ENCODE results near the gene TAC1. TPM values are rescaled to one million over a fixed set of nuclear protein-coding genes. Genes with fewer than 3 reads are reported as not detected.

The TAC1 gene
- total RNA-seq, 1 donor from 2014 or later: not detected

DNA sequence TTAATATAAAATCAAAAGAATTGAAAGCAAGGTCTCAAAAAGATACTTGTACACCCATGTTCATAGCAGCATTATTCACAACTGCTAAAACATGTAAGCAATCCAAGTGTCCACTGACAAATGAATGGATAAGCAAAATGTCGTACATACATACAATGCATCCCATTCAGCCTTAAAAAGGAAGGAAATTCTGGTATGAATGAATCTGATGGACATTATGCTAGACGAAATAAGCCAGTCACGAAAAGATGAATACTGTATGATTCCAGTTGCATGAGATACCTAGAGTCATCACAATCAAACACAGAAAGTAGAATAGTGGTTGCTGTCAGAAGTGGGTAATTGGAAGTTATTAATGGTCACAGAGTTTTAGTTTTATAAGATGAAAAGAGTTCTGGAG is 9.5 kb upstream of the TAC1 start:
- Histone ChIP-seq H3K27me3 (ENCODE audit: control insufficient read depth, insufficient read depth, low read length) (no peaks in the 10 kb centered on the region), H3K36me3 (ENCODE audit: control insufficient read depth, insufficient read depth, low read length) (no peaks in the 10 kb centered on the region), H3K4me3 (ENCODE audit: low read depth, low read length) (no peak overlapping the region)
- no peak for FAIRE-seq
- DNase-seq (ENCODE audit: low read depth): no peak
- TF ChIP-seq, protein P1, sequence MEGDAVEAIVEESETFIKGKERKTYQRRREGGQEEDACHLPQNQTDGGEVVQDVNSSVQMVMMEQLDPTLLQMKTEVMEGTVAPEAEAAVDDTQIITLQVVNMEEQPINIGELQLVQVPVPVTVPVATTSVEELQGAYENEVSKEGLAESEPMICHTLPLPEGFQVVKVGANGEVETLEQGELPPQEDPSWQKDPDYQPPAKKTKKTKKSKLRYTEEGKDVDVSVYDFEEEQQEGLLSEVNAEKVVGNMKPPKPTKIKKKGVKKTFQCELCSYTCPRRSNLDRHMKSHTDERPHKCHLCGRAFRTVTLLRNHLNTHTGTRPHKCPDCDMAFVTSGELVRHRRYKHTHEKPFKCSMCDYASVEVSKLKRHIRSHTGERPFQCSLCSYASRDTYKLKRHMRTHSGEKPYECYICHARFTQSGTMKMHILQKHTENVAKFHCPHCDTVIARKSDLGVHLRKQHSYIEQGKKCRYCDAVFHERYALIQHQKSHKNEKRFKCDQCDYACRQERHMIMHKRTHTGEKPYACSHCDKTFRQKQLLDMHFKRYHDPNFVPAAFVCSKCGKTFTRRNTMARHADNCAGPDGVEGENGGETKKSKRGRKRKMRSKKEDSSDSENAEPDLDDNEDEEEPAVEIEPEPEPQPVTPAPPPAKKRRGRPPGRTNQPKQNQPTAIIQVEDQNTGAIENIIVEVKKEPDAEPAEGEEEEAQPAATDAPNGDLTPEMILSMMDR (IDR thresholded peaks at IDR 0.05; ENCODE audit: insufficient read depth, low read length, severe bottlenecking): no peak

DNA sequence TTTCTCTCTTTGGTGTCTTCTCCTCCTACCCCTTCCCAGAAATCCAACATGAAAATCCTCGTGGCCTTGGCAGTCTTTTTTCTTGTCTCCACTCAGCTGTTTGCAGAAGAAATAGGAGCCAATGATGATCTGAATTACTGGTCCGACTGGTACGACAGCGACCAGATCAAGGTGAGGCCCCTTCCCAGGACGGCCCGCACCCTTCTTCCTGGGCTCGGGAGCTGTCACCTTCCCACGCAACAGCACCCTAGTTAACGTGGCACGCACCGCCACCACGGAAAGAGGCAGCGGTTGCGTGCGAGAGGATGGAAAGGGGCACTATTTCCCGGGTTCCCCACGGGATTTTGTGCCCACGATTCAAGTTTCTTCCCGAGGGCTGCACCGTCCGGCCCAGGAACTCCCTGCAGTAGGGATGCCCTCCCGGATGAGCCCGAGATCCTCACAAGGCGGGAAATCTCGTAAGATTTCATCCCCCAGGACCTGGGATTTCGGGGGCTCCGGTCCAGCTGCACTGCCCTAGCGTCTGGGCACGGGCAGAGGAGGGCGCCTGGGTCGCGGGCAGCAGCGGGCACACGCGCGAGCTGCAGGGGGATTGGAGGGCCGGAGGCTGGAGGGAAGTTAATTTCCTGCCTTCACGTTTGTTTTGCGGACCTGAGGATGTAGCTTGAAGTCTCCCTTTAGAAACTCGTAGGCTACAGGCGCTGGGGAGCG is 834 bp downstream of the TAC1 start:
- Histone ChIP-seq H3K4me3 (ENCODE audit: low read depth, low read length) (no peak overlapping the region), H3K36me3 (ENCODE audit: control insufficient read depth, insufficient read depth, low read length) (no peaks in the 10 kb centered on the region), H3K27me3 (ENCODE audit: control insufficient read depth, insufficient read depth, low read length) (peaks cover 31% of the 10 kb centered on the region)
- TF ChIP-seq, protein P1 (IDR thresholded peaks at IDR 0.05; ENCODE audit: insufficient read depth, low read length, severe bottlenecking): no peak
- DNase-seq (ENCODE audit: low read depth) (no peak), FAIRE-seq (no peak)

DNA sequence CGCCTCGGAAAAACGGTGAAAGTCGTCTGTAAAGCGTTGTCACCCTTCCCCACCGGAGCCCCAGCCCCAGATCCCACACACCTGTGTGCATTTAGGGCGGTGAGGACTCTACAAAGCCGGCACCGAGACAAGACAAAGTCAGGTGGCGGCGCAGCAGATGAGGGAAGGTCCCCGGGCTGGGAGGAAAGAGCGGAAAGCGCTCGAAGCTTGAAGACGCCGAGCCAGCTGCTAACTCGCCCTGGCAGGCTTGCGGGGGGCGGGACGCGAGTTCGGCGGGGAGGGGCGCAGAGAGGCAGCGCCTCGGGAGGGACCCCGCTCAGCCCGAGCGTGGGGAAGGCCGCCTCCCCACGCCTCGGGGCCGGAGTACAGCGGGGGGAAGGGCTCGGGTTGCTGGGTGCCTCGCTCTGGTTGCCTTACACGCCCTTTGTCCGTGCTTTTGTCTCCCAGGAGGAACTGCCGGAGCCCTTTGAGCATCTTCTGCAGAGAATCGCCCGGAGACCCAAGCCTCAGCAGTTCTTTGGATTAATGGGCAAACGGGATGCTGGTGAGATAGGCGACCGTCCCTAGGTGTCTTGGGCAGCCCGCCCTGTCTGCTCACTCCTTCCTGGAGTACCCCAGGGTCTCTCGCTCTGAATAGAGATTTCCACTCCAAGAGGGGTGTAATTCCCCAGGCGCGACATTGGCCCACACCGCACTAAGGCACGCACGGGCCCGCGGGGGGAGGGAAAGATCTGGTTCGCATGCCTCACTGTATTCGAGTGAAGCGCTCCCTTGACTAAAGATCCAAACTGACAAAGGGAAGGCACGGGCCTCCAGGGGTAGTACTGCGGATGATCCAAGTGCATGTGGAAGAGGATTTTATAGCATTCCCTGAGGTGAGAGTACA is 1.6 kb downstream of the TAC1 start:
- no peak overlapping the region for H3K4me3 ChIP-seq (ENCODE audit: low read depth, low read length)
- no peak for FAIRE-seq
- peaks cover 31% of the 10 kb centered on the region for H3K27me3 ChIP-seq (ENCODE audit: control insufficient read depth, insufficient read depth, low read length)
- no peak for DNase-seq (ENCODE audit: low read depth)
- no peaks in the 10 kb centered on the region for H3K36me3 ChIP-seq (ENCODE audit: control insufficient read depth, insufficient read depth, low read length)
- TF ChIP-seq, protein P1 (IDR thresholded peaks at IDR 0.05; ENCODE audit: insufficient read depth, low read length, severe bottlenecking): no peak

DNA sequence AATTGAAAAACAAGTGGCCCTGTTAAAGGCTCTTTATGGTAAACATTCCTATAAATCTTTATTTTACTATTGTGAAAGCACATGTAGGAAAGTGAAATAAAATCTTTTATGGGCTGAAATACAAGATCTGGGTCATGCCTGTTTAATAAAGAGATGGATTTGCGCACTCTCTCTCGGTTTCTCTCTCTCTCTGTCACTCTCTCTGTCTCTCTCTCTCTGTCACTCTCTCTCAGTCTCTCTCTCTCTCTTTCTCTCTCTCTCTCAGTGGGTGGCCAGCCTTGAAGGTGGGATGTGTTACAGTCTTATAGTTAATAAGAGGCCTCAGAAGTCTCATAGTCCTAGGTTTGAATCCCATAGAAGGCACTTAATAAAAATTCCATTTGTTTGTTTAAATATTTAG is 2.4 kb downstream of the TAC1 start:
- peaks cover 31% of the 10 kb centered on the region for H3K27me3 ChIP-seq (ENCODE audit: control insufficient read depth, insufficient read depth, low read length)

DNA sequence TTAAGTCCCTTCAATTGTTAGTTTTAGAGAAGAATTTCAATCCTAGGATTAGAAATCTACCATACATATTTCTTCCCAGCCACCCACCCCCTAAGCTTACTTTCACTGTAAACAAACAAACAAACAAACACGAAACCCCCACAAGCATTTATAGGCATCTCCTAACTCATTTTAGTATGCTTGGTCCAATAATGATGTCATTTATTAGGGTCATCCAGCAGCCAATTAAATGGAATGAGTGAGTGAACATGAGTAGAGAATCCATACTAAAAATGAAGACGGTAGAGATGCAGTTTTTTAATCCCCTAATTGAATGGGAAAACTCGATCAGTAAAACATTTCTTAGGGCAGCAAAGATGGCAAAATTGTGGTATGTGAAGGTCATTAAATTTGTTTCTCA is 3.2 kb downstream of the TAC1 start:
- Histone ChIP-seq H3K27me3 (ENCODE audit: control insufficient read depth, insufficient read depth, low read length) (peaks cover 31% of the 10 kb centered on the region), H3K4me3 (ENCODE audit: low read depth, low read length) (no peak overlapping the region), H3K36me3 (ENCODE audit: control insufficient read depth, insufficient read depth, low read length) (no peaks in the 10 kb centered on the region)
- FAIRE-seq (no peak), DNase-seq (ENCODE audit: low read depth) (no peak)
- TF ChIP-seq, protein P1 (IDR thresholded peaks at IDR 0.05; ENCODE audit: insufficient read depth, low read length, severe bottlenecking): no peak

More for the DNA sequence above, 2.4 kb downstream of the TAC1 start:
- Histone ChIP-seq H3K4me3 (ENCODE audit: low read depth, low read length) (no peak overlapping the region), H3K36me3 (ENCODE audit: control insufficient read depth, insufficient read depth, low read length) (no peaks in the 10 kb centered on the region)
- no peak for DNase-seq (ENCODE audit: low read depth)
- no peak for FAIRE-seq
- TF ChIP-seq, protein P1 (IDR thresholded peaks at IDR 0.05; ENCODE audit: insufficient read depth, low read length, severe bottlenecking): no peak
